ENCODE results near the gene MAP2K3. TPM values are rescaled to one million over a fixed set of nuclear protein-coding genes. Genes with fewer than 3 reads are reported as not detected.

Gene MAP2K3
- total RNA-seq, 4 donors from 2014 or later: 15.5 to 23.4 (median 21.3) TPM

- TF ChIP-seq CTCF (IDR thresholded peaks at IDR 0.05): no peak
- peak in 1 of 2 donors; percentile 59 for TF ChIP-seq POLR2A (IDR thresholded peaks at IDR 0.05)
- Histone ChIP-seq H3K36me3 (no peaks in the 10 kb centered on the region), H3K27ac (peak overlapping the region; percentile 94 to 97 (median 94)), H3K9me3 (no peaks in the 10 kb centered on the region), H3K4me1 (peaks cover 50 to 51% of the 10 kb centered on the region in 2 donors), H3K4me3 (replicated peaks in 1 of 3) (peak overlapping the region; percentile 25 to 78 (median 57)), H3K27me3 (no peaks in the 10 kb centered on the region)
- DNase-seq: peak; percentile 96
- 0 to 3% methylated on average over 11 to 15 of the region's 16 CpGs for WGBS, 2 donors
- intact Hi-C loops (cut with DNase I): loop anchor here (10.0 kb wide), 3 partner anchors 89 to 241 kb away; partner anchors contain the start of genes KCNJ12 and USP22
Observed at GRCh38 chr17:21286066-21286770, 1.7 kb downstream of the MAP2K3 start.

- peaks cover 50 to 51% of the 10 kb centered on the region in 2 donors for H3K4me1 ChIP-seq
- H3K36me3 ChIP-seq: no peaks in the 10 kb centered on the region
- intact Hi-C loops (cut with DNase I): loop anchor here (10.0 kb wide), 3 partner anchors 88 to 242 kb away; partner anchors contain the start of genes KCNJ12 and USP22
- WGBS, 2 donors: 37 to 40% methylated on average over 6 to 7 of the region's 9 CpGs
- peak; percentile 55 to 62 for DNase-seq
- H3K4me3 ChIP-seq (replicated peaks in 1 of 3): peak overlapping the region in 1 of 3 donors; percentile 78
- peak overlapping the region; percentile 94 to 97 (median 94) for H3K27ac ChIP-seq
- H3K27me3 ChIP-seq: no peaks in the 10 kb centered on the region
- H3K9me3 ChIP-seq: no peaks in the 10 kb centered on the region
- no peak for TF ChIP-seq POLR2A (IDR thresholded peaks at IDR 0.05)
- TF ChIP-seq CTCF (IDR thresholded peaks at IDR 0.05): no peak
Observed at GRCh38 chr17:21286909-21287702, 2.6 kb downstream of the MAP2K3 start.

- WGBS, 2 donors: 0 to 1% methylated on average over 3 to 11 of the region's 18 CpGs
- TF ChIP-seq CTCF (IDR thresholded peaks at IDR 0.05) (no peak), POLR2A (IDR thresholded peaks at IDR 0.05) (peak; percentile 9 to 44)
- no peaks in the 10 kb centered on the region for H3K9me3 ChIP-seq
- H3K27ac ChIP-seq: peak overlapping the region; percentile 94 to 97 (median 94)
- no peaks in the 10 kb centered on the region for H3K36me3 ChIP-seq
- DNase-seq: peak; percentile 98 to 99
- H3K27me3 ChIP-seq: no peaks in the 10 kb centered on the region
- H3K4me3 ChIP-seq (replicated peaks in 1 of 3): peak overlapping the region in 1 of 3 donors; percentile 78
- intact Hi-C loops (cut with DNase I): loop anchor here (10.0 kb wide), 3 partner anchors 87 to 243 kb away; partner anchors contain the start of genes KCNJ12 and USP22
- peaks cover 50 to 51% of the 10 kb centered on the region in 2 donors for H3K4me1 ChIP-seq
Observed at GRCh38 chr17:21287703-21288449, 3.4 kb downstream of the MAP2K3 start.

GRCh38 chr17:21288571-21289017, 4.1 kb downstream of the MAP2K3 start:
- no peak for TF ChIP-seq CTCF (IDR thresholded peaks at IDR 0.05)
- no peak for TF ChIP-seq POLR2A (IDR thresholded peaks at IDR 0.05)
- no peaks in the 10 kb centered on the region for H3K27me3 ChIP-seq
- WGBS, 2 donors: 67 to 75% methylated on average over 4 to 6 of the region's 6 CpGs
- peaks cover 49% of the 10 kb centered on the region in 2 donors for H3K4me1 ChIP-seq
- H3K4me3 ChIP-seq (replicated peaks in 1 of 3): peak overlapping the region in 1 of 3 donors; percentile 78
- H3K36me3 ChIP-seq: no peaks in the 10 kb centered on the region
- DNase-seq: no peak
- intact Hi-C loops (cut with DNase I): loop anchor here (10.0 kb wide), 3 partner anchors 86 to 244 kb away; partner anchors contain the start of genes KCNJ12 and USP22
- H3K27ac ChIP-seq: peak overlapping the region; percentile 94 to 97 (median 94)
- H3K9me3 ChIP-seq: no peaks in the 10 kb centered on the region
